Mesothelial cell of epicardium (in vitro differentiated cells): ENCODE measurements around the gene CLK4. TPM values are rescaled to one million over a fixed set of nuclear protein-coding genes. Genes with fewer than 3 reads are reported as not detected.

Experiments used
- DNase-seq, 2 experiments: peaks; one replicate each; pipeline ENCODE4 v3.0.0; 2021; ENCODE audit warnings: low spot score in 2 of 2; ENCODE audit not compliant: unreplicated experiment in 2 of 2
- H3K27ac Mint-ChIP-seq: 2 replicates; pipeline ENCODE4 v1.8.0; 2021; ENCODE audit warnings: mixed read lengths
- H3K27me3 Mint-ChIP-seq: 2 replicates; pipeline ENCODE4 v1.8.0; 2021; ENCODE audit warnings: low read depth, mixed read lengths
- H3K36me3 Mint-ChIP-seq: 2 replicates; pipeline ENCODE4 v1.8.0; 2021; ENCODE audit warnings: mixed read lengths
- H3K4me1 Mint-ChIP-seq: 2 replicates; pipeline ENCODE4 v1.8.0; 2021; ENCODE audit warnings: mixed read lengths
- H3K4me3 Mint-ChIP-seq: 2 replicates; pipeline ENCODE4 v1.8.0; 2021; ENCODE audit warnings: mild to moderate bottlenecking, moderate library complexity, mixed read lengths
- H3K9me3 Mint-ChIP-seq: 2 replicates; pipeline ENCODE4 v1.8.0; 2021; ENCODE audit warnings: mixed read lengths
- CTCF ChIP-seq: fragments of 200-600 bp; sonication (generic); IDR thresholded peaks from one replicate; pipeline ENCODE4 v1.5.0; 2021; ENCODE audit warnings: antibody characterized with exemption; ENCODE audit not compliant: unreplicated experiment
- total RNA-seq: library from RNA; stranded (reverse); gene quantifications from 3 replicates; pipeline ENCODE4 v1.2.1, GENCODE V29; 2021

Gene CLK4
- total RNA-seq, 1 donor from 2014 or later, result 42.1 TPM

- TF ChIP-seq CTCF, result no peak
- H3K27ac Mint-ChIP-seq, result peak overlapping the region; percentile 72
- peak overlapping the region; percentile 73 for H3K4me3 Mint-ChIP-seq
- H3K36me3 Mint-ChIP-seq, result peaks cover 4% of the 10 kb centered on the region
- peaks cover 69% of the 10 kb centered on the region for H3K27me3 Mint-ChIP-seq
- peaks cover 5% of the 10 kb centered on the region for H3K9me3 Mint-ChIP-seq
- peak in 1 of 2 experiments; percentile 43 for DNase-seq
- H3K4me1 Mint-ChIP-seq, result peaks cover 6% of the 10 kb centered on the region
These were observed 49.4 kb downstream of the CLK4 start for GRCh38 chr5:178577376-178577839.

- Mint-ChIP-seq H3K27me3 (peaks cover 68% of the 10 kb centered on the region), H3K9me3 (peaks cover 11% of the 10 kb centered on the region), H3K27ac (peak overlapping the region; percentile 72), H3K4me1 (peaks cover 5% of the 10 kb centered on the region), H3K4me3 (peak overlapping the region; percentile 73), H3K36me3 (peaks cover 7% of the 10 kb centered on the region)
- peak; percentile 37 to 56 for DNase-seq
- no peak for TF ChIP-seq CTCF
These were observed 50.1 kb downstream of the CLK4 start for GRCh38 chr5:178576591-178577351.

- peaks cover 11% of the 10 kb centered on the region for H3K9me3 Mint-ChIP-seq
- DNase-seq, result no peak
- peaks cover 2% of the 10 kb centered on the region for H3K4me1 Mint-ChIP-seq
- peaks cover 42% of the 10 kb centered on the region for H3K27me3 Mint-ChIP-seq
- H3K4me3 Mint-ChIP-seq, result no peak overlapping the region
- no peak for TF ChIP-seq CTCF
- H3K36me3 Mint-ChIP-seq, result peaks cover 7% of the 10 kb centered on the region
- no peak overlapping the region for H3K27ac Mint-ChIP-seq
These were observed 53.6 kb downstream of the CLK4 start for GRCh38 chr5:178573216-178573615.

- no peak for TF ChIP-seq CTCF
- Mint-ChIP-seq H3K36me3 (peaks cover 7% of the 10 kb centered on the region), H3K4me1 (peaks cover 2% of the 10 kb centered on the region), H3K27ac (no peak overlapping the region), H3K4me3 (no peak overlapping the region), H3K27me3 (peaks cover 36% of the 10 kb centered on the region), H3K9me3 (peaks cover 11% of the 10 kb centered on the region)
- DNase-seq, result no peak
These were observed 54.2 kb downstream of the CLK4 start for GRCh38 chr5:178572617-178573016.

GRCh38 chr5:178569485-178569884 lies 57.4 kb downstream of the CLK4 start:
- H3K27ac Mint-ChIP-seq, result no peak overlapping the region
- H3K4me3 Mint-ChIP-seq, result no peak overlapping the region
- H3K9me3 Mint-ChIP-seq, result peaks cover 11% of the 10 kb centered on the region
- peaks cover 10% of the 10 kb centered on the region for H3K4me1 Mint-ChIP-seq
- H3K36me3 Mint-ChIP-seq, result peaks cover 7% of the 10 kb centered on the region
- DNase-seq, result no peak
- TF ChIP-seq CTCF, result no peak
- H3K27me3 Mint-ChIP-seq, result peaks cover 18% of the 10 kb centered on the region
